ENCODE measurements around the gene GP9.

DNA sequence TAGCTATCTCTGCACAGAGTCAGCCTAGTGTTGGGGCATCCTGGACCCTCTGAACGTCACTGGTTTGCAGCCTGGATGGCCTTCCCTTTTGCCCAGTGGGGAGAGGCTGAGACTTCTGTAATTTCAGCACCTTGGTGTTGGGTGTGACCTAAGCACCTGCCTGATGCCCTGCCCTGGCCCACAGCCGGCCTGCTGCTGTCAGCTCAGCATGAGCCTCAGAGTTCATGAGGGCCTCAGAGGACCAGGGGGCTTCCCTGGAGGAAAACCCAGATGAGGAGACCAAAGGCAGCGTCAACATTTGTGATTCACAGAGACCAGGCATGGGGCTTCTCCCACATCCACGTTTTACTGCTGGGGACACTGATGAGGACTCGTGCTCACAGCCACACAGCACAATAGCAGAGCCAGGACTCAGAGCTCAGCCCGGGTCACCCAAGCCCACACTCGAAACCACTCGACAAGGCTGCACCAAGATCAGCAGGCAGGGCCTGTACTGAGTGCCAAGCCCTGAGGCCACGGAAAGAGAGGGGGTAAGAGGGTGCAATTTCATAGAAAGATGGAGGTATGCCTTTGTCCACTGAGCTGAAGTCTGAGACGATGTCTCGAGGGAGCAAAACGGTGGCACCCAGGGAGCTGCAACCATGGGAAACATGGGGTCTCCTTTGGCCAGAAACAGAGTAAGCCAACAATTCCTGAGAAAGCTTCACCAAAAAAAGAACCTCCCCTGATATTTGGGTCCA is 9.9 kb upstream of the GP9 start:
- TF ChIP-seq, protein P1, sequence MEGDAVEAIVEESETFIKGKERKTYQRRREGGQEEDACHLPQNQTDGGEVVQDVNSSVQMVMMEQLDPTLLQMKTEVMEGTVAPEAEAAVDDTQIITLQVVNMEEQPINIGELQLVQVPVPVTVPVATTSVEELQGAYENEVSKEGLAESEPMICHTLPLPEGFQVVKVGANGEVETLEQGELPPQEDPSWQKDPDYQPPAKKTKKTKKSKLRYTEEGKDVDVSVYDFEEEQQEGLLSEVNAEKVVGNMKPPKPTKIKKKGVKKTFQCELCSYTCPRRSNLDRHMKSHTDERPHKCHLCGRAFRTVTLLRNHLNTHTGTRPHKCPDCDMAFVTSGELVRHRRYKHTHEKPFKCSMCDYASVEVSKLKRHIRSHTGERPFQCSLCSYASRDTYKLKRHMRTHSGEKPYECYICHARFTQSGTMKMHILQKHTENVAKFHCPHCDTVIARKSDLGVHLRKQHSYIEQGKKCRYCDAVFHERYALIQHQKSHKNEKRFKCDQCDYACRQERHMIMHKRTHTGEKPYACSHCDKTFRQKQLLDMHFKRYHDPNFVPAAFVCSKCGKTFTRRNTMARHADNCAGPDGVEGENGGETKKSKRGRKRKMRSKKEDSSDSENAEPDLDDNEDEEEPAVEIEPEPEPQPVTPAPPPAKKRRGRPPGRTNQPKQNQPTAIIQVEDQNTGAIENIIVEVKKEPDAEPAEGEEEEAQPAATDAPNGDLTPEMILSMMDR (IDR thresholded peaks at IDR 0.05) = no peak
- TF ChIP-seq POLR2A (IDR thresholded peaks at IDR 0.05) = no peak
